GM23248 (cell line): ENCODE data around the gene SEL1L.

Experiments used
- EZH2 ChIP-seq: fragments of 200-600 bp; sonication (generic); IDR thresholded peaks from 2 replicates; pipeline ENCODE4 v1.6.1; 2018; ENCODE audit warnings: antibody characterized with exemption, mild to moderate bottlenecking; ENCODE audit not compliant: insufficient read depth, poor library complexity, severe bottlenecking
- EZH2phosphoT487 ChIP-seq: fragments of 200-600 bp; sonication (generic); IDR thresholded peaks from 2 replicates; pipeline ENCODE4 v1.6.1; 2018; ENCODE audit warnings: antibody characterized with exemption, moderate library complexity, mild to moderate bottlenecking, low read depth; ENCODE audit not compliant: insufficient read depth

- TF ChIP-seq EZH2phosphoT487: no peak
- no peak for TF ChIP-seq EZH2
Measured at GRCh38 chr14:81511111-81511904, 22.3 kb downstream of the SEL1L start.
